ENCODE results near the gene SLC6A19. TPM values are rescaled to one million over a fixed set of nuclear protein-coding genes. Genes with fewer than 3 reads are reported as not detected.

Gene SLC6A19
- total RNA-seq, 1 experiment from 2014 or later, result not detected

- intact Hi-C loops (cut with micrococcal nuclease), result loop anchor here (10.0 kb wide), 1 partner anchor 162 kb away; the partner anchor contains the start of gene NKD2
These were observed 35.0 kb upstream of the SLC6A19 start for GRCh38 chr5:1166370-1166769.

DNA sequence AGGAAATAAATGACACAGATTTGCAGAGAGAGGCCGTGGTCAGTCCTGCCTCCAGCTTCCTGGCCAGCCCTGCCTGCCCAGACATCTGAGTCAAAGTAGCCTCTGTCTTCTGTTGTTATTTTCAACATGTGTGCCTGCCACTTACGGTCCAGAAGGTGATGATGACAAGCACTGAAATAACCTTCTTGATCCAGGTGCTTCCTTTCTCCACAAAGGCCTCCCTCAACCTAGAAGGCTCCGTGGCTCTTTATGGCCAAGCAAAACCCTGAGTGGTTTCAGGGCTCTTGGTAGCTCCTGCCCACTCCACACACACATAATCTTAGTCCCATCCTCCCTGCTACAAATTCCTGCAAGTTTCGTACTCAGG, 34.1 kb upstream of the SLC6A19 start:
- Histone ChIP-seq H3F3A (ENCODE audit: low read length, unreplicated experiment) (no peaks in the 10 kb centered on the region), H3K27me3 (ENCODE audit: low read length) (no peaks in the 10 kb centered on the region), H3K9me2 (replicated peaks; ENCODE audit: low read length) (no peaks in the 10 kb centered on the region), H3K9me3 (ENCODE audit: low read length) (no peaks in the 10 kb centered on the region), H3K9ac (ENCODE audit: low read length) (no peak overlapping the region), H3K27ac (ENCODE audit: low read length) (no peak overlapping the region), H3K4me1 (ENCODE audit: insufficient read depth, low read length) (peaks cover 11% of the 10 kb centered on the region), H4K20me1 (ENCODE audit: low read length) (no peaks in the 10 kb centered on the region), H3K4me2 (ENCODE audit: low read length) (peak overlapping the region; percentile 94), H3K36me3 (ENCODE audit: low read depth, low read length) (no peaks in the 10 kb centered on the region), H2AFZ (ENCODE audit: low read length) (no peak overlapping the region), H3K4me3 (ENCODE audit: low read length) (no peak overlapping the region), H3K79me2 (ENCODE audit: low read length) (no peaks in the 10 kb centered on the region)
- intact Hi-C loops (cut with micrococcal nuclease), result loop anchor here (1.0 to 10.0 kb wide), 3 partner anchors 33 to 244 kb away; partner anchors contain the start of gene NKD2
- ATAC-seq (no peak), DNase-seq (no peak)
- ChIA-PET CTCF (interaction anchor here (0.6 to 1.0 kb wide), 5 partner anchors 29 to 478 kb away, joined by 3 to 4 read pairs (median 3); no protein-coding TSS in a partner anchor), POLR2A (ENCODE audit: unreplicated experiment) (no interaction called here)
- TF ChIP-seq EZH2phosphoT487 (IDR thresholded peaks at IDR 0.05; ENCODE audit: borderline replicate concordance, low read length) (no peak), CTCF (conservative IDR thresholded peaks at IDR 0.05; ENCODE audit: low read depth, low read length) (no peak), EZH2 (IDR thresholded peaks at IDR 0.05; ENCODE audit: low read length, unreplicated experiment) (no peak)
- BruUV-seq (replicated peaks), result no TSS peak

More at GRCh38 chr5:1166370-1166769, 35.0 kb upstream of the SLC6A19 start:
- Histone ChIP-seq H3K79me2 (ENCODE audit: low read length) (no peaks in the 10 kb centered on the region), H3K4me3 (ENCODE audit: low read length) (no peak overlapping the region), H3K9ac (ENCODE audit: low read length) (no peak overlapping the region), H3K9me2 (replicated peaks; ENCODE audit: low read length) (no peaks in the 10 kb centered on the region), H3K36me3 (ENCODE audit: low read depth, low read length) (no peaks in the 10 kb centered on the region), H2AFZ (ENCODE audit: low read length) (no peak overlapping the region), H3K9me3 (ENCODE audit: low read length) (no peaks in the 10 kb centered on the region), H3K27me3 (ENCODE audit: low read length) (no peaks in the 10 kb centered on the region), H3K4me1 (ENCODE audit: insufficient read depth, low read length) (peaks cover 17% of the 10 kb centered on the region), H3K27ac (ENCODE audit: low read length) (no peak overlapping the region), H3K4me2 (ENCODE audit: low read length) (no peak overlapping the region), H3F3A (ENCODE audit: low read length, unreplicated experiment) (no peaks in the 10 kb centered on the region), H4K20me1 (ENCODE audit: low read length) (no peaks in the 10 kb centered on the region)
- ATAC-seq (no peak), DNase-seq (no peak)
- BruUV-seq (replicated peaks), result no TSS peak
- ChIA-PET CTCF (no interaction called here), POLR2A (ENCODE audit: unreplicated experiment) (no interaction called here)
- TF ChIP-seq EZH2 (IDR thresholded peaks at IDR 0.05; ENCODE audit: low read length, unreplicated experiment) (no peak), CTCF (conservative IDR thresholded peaks at IDR 0.05; ENCODE audit: low read depth, low read length) (no peak), EZH2phosphoT487 (IDR thresholded peaks at IDR 0.05; ENCODE audit: borderline replicate concordance, low read length) (no peak)
